TTC549 (cell line): ENCODE measurements around the gene DNM3.

Source experiments
- FAIRE-seq: peaks from 2 replicates; lab custom pipeline; 2012; peaks lifted over from hg19 to GRCh38; lab: Jason Lieb, UNC

Gene DNM3

DNA sequence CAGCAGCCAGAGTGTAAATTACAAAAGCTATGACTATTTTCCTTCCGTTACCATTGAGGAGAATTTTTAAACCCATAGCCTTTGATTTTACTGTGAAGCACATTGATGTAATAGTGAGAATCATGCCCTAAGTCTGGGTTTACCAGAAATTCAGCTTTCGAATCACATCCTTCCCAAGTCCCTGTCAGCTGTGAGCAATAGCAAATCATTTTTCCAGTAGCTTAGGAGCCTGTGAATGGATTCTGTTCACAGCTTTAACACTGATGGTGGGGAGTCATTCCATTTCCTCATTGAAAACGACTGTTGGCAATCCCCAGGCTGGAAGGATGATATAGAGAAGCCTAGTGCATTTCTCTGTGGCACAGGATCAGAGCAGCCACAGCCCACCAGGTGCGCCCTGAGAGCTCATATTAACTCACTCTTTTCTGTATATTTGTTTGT, 497.0 kb downstream of the DNM3 start:
- no peak for FAIRE-seq

GRCh38 chr1:172339842-172340241, 498.5 kb downstream of the DNM3 start:
- no peak for FAIRE-seq

DNA sequence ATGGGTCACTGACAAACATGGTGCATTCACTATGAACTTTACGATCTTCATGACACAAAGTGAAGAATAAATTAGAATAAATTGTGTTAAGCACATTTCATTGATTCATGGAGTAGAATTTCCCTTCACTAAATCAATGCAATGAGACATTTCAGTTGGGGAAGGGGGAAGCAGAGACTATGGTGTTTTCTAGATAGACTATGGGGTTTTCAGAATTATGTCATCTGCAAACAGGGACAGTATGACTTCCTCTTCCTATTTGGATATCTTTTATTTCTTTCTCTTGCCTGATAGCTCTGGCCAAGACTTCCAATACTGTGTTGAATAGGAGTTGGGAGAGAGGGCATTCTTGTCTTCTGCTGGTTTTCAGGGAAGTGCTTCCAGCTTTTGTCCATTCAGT, 499.2 kb downstream of the DNM3 start:
- FAIRE-seq = no peak

DNA sequence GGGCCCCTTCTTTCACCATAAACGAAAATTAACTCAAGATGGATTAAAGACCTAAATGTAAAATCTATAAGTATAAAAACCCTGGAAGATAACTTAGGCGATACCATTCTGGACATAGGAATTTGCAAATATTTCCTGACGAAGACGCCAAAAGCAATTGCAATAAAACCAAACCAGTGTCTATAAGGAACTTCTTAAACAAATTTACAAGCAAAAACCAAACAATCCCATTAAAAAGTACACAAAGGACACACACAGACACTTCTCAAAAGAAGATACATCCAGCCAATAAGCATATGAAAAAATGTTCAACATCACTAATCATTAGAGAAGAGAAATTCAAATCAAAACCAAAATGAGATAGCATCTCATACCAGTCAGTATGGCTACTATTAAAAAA, 500.4 kb downstream of the DNM3 start:
- FAIRE-seq = no peak

DNA sequence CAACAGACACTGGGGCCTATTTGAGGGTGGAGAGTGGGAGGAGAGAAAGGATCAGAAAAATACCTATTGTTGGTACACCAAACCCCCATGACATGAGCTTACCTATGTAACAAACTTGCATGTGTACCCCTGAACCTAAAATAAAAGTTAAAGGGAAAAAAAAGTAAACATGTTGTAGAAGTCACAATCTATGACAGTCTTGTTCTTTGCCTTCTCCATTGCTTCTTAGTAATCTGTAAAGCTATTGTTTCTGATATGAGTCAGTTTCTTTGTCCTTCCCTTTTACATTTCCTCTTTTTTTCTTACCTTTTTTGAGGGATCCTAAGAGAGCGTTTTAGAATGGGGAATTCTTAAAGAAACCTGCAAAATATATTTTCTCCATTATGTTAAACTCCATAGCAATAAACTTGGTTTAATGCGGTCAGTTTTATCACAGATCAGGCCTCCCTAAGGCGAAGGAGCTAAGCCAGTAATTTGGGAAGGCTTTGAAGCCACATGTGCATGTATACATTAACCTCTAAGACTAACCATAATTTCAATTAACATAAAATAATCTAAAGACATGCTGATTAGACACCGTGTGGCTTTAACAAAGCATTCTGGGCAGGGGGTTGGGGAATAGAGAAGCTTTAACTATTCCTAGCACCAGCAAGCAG, 501.4 kb downstream of the DNM3 start:
- no peak for FAIRE-seq

- FAIRE-seq = peak; percentile 100
Observed at GRCh38 chr1:172343240-172344160, 502.2 kb downstream of the DNM3 start.

DNA sequence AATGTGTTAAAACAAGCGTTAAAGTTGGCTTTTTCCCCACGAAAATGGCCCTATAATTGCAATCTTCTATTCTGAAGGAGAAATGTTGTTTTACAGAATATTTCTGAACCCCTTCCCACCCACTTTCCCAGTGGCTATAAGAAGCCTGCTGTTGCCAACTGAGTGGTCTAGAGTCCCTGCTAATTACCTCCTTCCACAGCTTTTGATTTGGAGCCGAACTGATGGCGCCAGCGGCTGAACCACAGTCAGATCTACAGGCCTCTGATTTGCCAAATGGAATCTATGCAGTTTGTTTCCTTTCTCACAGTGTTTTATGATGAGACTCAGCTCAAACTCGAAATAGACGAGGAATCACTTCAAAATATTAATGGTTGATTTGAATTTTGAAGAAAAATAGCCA, 503.1 kb downstream of the DNM3 start:
- FAIRE-seq = no peak

GRCh38 chr1:172345077-172345476, 503.8 kb downstream of the DNM3 start:
- FAIRE-seq = no peak

DNA sequence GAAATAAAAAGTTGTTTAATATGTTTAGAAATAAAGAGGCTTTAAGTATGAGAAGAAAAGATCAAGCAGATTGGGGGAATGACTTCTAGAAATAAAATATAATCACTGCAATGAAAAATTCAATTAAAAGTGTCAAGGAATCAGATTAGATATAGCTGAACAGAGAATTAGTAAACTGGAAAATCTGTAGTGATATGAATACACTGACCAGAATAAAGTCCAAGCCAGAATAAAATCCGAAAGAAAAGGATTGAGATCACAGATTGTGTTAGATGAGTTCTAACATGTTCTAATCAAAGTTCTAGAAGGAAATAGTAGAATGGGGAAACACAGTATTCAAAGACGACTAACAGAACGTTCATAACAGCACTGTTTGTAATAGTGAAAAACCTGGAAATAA, 506.1 kb downstream of the DNM3 start:
- FAIRE-seq = no peak

GRCh38 chr1:172350856-172351255, 509.6 kb downstream of the DNM3 start:
- no peak for FAIRE-seq

- no peak for FAIRE-seq
Observed at GRCh38 chr1:172351346-172351745, 510.0 kb downstream of the DNM3 start.

DNA sequence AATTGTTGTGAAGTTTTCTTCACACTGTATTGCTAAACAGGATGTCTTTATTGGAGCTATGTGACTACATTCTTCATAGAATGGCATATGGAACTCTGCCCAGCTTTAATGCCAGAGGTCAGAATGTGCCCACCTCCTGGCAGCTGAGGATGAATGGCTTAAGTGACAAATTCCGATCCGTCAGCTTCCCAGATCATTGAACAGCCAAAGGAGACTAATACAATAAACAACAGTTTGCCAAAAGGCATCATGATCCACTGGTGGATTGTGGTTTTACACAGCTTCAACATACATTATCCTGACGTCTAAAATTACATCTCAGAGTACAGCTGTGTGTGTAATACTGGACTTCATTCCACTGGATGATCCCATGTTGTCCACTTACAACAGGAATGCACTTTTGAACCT, 510.5 kb downstream of the DNM3 start:
- peak; percentile 100 for FAIRE-seq

DNA sequence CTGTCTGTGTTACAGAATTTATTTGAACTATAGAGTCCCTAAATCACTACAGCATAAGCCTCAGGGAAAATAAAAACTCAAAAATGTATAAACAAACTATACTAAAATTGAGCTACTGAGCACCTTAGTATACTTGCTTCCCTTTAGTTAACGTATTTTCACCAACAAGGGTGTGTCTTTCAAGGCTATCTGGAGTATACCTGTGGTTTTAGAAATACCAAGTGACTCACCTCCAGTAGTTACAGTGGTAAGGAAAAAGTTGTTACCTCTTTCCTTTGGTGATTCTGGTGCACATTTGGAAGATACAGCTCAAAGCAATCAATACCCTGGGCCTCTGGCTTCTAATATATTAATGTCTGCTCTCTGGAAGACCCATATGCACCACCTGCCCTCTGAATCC, 511.1 kb downstream of the DNM3 start:
- FAIRE-seq = no peak

GRCh38 chr1:172354291-172355274, 513.3 kb downstream of the DNM3 start:
- FAIRE-seq = no peak

- no peak for FAIRE-seq
Observed at GRCh38 chr1:172356620-172357019, 515.3 kb downstream of the DNM3 start.

GRCh38 chr1:172357753-172358385, 516.6 kb downstream of the DNM3 start:
- FAIRE-seq = no peak

DNA sequence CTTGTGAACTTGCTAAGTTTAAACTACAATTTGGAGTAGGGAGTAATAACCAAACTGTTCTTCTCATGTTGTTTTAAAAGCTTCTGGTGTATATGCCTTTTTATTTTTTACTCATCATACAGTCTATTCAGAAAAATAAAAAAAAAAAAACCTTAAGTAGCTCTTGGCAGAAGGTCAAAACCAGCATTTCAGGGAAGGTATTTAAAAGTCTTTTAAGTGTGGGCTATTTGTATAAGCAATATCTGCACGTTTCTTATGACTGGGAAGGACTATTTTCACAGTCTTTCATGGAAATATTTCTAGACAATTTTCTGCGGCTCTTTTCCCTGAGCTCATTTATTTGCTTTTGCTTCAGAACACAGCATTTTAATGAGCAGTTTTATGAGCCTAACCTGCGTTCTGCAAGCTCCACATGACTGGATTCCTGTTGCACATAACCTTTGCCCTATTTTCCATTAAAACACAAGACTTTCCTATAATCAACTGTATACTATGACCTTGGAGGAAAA, 518.2 kb downstream of the DNM3 start:
- FAIRE-seq = no peak

DNA sequence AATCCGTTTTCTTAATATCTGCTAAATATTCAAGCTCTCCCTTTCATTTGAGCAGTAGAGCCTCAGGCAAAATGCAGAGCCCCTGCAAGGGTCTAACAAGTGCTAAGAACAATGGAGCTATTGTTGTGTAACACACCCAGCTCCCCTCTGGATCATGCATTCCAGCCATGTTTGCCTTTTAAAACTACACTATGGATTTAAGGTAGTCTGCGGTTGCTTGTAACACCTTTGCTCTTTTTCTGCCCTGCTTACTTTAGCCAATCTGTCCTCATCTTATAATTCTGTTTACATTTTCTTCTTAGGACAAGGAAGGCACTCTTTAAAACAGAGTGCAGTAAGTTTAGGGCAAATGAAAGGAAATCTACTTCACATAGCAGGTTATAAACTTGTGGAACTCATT, 519.2 kb downstream of the DNM3 start:
- FAIRE-seq = no peak

GRCh38 chr1:172360985-172361384, 519.7 kb downstream of the DNM3 start:
- no peak for FAIRE-seq

GRCh38 chr1:172363852-172364251, 522.6 kb downstream of the DNM3 start:
- no peak for FAIRE-seq

DNA sequence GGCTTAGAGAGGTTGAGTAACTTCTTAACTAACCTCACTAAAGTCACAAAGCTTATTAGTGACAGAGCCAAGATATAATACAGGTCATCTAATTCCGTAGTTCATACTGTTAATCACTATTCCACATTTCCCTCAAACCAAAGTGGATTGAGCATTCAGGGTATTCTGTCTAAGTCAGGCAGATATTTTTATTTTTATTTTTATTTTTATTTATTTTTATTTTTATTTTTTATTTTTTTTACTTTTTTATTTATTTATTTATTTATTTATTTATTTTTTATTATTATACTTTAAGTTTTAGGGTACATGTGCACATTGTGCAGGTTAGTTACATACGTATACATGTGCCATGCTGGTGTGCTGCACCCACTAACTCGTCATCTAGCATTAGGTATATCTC, 530.3 kb downstream of the DNM3 start:
- FAIRE-seq = peak; percentile 87

DNA sequence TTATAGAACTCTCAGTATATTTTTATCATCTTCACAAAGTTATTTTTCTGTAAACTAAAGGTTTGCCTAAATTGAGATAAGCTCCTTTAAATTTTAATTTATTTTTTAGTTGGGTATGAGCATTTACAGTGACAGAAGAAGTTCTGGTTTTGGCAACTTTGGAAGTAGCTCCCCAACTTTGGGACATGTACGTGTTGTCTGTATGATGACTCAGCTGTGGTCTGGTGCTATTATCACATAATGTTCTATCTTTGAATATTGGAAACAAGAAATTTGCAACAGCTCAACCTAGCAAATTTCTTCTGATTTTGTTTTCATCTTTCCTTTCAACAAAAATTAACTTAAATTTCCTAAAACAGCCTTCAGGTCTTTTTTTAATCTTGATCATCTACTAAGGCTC, 532.6 kb downstream of the DNM3 start:
- FAIRE-seq = no peak
